ENCODE measurements around the gene PODNL1. TPM values are rescaled to one million over a fixed set of nuclear protein-coding genes. Genes with fewer than 3 reads are reported as not detected.

Gene PODNL1
- total RNA-seq, 1 donor from 2014 or later, result 8.9 TPM

DNA sequence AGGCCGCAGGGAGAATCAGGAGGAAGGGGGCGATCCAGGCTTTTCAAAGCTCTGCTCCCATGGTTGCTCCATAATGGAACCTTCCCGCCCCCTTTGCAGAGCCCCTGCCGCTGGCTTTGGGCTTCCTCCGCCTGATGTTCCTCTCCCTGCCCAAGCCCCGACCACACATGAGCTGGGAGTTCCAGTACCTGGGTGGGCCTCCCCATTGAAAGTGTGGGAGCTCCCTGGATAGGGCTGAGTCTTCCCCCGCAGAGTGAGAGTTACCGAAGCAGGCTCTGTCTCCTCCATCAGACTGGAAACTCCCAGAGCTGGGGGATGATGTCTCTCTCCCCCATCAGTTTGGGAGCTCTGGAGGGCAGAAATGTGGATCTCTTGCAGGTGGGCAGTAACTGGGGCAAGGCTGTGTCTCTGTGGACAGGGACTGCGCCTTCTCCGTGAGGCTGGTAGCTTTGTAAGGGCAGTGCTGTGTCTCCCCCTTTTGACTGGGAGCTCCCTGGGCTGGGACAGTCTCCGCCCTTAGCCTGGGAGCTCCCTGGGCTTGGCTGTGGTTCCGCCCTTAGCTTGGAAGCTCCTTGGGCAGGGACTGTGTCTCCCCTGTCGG lies 14.8 kb upstream of the PODNL1 start:
- no peaks in the 10 kb centered on the region for H3K36me3 Mint-ChIP-seq (ENCODE audit: unreplicated experiment)
- TF ChIP-seq, protein P1, sequence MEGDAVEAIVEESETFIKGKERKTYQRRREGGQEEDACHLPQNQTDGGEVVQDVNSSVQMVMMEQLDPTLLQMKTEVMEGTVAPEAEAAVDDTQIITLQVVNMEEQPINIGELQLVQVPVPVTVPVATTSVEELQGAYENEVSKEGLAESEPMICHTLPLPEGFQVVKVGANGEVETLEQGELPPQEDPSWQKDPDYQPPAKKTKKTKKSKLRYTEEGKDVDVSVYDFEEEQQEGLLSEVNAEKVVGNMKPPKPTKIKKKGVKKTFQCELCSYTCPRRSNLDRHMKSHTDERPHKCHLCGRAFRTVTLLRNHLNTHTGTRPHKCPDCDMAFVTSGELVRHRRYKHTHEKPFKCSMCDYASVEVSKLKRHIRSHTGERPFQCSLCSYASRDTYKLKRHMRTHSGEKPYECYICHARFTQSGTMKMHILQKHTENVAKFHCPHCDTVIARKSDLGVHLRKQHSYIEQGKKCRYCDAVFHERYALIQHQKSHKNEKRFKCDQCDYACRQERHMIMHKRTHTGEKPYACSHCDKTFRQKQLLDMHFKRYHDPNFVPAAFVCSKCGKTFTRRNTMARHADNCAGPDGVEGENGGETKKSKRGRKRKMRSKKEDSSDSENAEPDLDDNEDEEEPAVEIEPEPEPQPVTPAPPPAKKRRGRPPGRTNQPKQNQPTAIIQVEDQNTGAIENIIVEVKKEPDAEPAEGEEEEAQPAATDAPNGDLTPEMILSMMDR (IDR thresholded peaks at IDR 0.05; ENCODE audit: partially characterized antibody, unreplicated experiment), result no peak
- H3K27ac Mint-ChIP-seq (ENCODE audit: unreplicated experiment), result peak overlapping the region; percentile 68
- no peak for DNase-seq
- peak overlapping the region; percentile 90 for H3K4me3 Mint-ChIP-seq (ENCODE audit: unreplicated experiment)
- H3K9me3 Mint-ChIP-seq (ENCODE audit: unreplicated experiment), result peaks cover 3% of the 10 kb centered on the region
- peaks cover 4% of the 10 kb centered on the region for H3K4me1 Mint-ChIP-seq (ENCODE audit: low read depth, unreplicated experiment)
- H3K27me3 Mint-ChIP-seq (ENCODE audit: unreplicated experiment), result peaks cover 6% of the 10 kb centered on the region

DNA sequence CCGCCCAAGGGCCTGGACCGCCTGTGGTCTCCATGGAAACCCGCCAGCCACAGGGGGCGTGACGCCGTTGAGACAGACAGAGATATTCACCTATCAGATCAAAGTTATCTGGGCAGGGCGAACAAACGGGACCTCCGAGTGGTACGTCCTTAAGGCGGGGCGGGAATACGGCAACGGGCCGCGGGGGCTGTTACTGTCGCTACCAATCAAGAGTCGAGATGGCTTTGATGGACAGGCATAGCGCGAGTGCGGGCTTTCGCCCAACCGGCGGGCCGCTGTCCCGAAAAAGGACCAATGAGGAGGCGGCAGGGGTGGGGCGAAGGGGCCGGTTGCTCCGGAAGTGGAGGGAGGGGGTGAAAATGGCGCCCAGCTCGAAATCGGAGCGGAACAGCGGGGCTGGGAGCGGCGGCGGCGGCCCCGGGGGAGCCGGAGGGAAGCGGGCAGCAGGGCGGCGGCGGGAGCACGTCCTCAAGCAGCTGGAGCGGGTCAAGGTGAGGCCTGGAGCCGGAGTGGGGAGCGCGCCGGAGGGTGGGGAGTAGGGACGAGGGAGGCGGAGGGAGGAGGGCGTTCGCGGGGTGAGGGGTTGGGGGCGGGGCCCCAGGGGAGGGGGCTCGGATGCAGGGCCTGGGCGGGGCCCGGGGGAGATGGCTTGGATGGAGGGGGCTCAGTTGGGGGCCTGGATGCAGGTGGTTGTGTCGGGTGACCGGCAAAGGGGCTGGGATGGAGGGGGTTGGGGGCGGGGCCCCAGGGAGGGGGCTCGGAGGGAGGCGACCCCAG lies 14.1 kb upstream of the PODNL1 start, which contains the start of gene DCAF15:
Gene DCAF15, plus strand, starts transcription at position 356 of the 777 bp plus-strand sequence. Its CDS starts 4 bp downstream, at position 360.
- Mint-ChIP-seq H3K36me3 (ENCODE audit: unreplicated experiment) (no peaks in the 10 kb centered on the region), H3K27me3 (ENCODE audit: unreplicated experiment) (peaks cover 6% of the 10 kb centered on the region), H3K27ac (ENCODE audit: unreplicated experiment) (peak within 1 kb of the TSS; percentile 68), H3K9me3 (ENCODE audit: unreplicated experiment) (peaks cover 3% of the 10 kb centered on the region), H3K4me1 (ENCODE audit: low read depth, unreplicated experiment) (peaks cover 4% of the 10 kb centered on the region), H3K4me3 (ENCODE audit: unreplicated experiment) (peak within 1 kb of the TSS; percentile 90)
- TF ChIP-seq, protein P1 (IDR thresholded peaks at IDR 0.05; ENCODE audit: partially characterized antibody, unreplicated experiment), result no peak
- peak; percentile 99 for DNase-seq

DNA sequence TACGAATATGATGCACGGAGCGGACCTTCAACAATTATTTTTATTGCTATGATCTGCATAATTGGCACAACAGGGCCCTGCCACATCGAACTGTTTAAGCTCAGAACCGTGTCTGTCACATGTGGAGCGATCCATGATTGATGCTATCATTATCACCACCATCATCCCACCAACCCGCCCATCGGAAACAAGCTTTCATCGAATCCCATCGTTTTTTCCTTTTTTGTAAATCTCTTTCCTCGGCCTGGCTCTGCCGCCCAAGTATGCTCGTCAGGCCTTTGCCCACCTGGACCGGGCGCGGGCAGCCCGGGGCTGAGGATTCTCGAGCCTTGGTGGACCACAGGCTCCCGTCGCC lies 13.6 kb upstream of the PODNL1 start:
- Mint-ChIP-seq H3K27ac (ENCODE audit: unreplicated experiment) (peak overlapping the region; percentile 53), H3K4me1 (ENCODE audit: low read depth, unreplicated experiment) (peaks cover 3% of the 10 kb centered on the region)

DNA sequence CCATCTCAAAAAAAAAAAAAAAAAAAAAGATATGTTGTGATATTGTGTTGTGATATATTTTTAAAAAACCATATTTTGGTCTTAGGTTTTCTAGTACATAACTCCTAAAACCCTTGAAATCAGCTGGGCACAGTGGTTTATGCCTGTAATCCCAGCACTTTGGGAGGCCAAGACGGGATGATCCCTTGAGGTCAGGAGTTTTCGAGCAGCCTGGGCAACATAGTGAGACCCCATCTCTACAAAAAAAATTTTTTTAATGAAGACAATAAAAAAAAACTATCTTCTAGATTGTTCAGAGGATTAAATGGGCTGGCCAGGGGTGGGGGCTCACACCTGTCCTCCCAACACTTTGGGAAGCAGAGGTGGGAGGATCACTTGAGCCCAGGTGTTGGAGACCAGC lies 12.8 kb upstream of the PODNL1 start:
- peaks cover 3% of the 10 kb centered on the region for H3K9me3 Mint-ChIP-seq (ENCODE audit: unreplicated experiment)
- TF ChIP-seq, protein P1 (IDR thresholded peaks at IDR 0.05; ENCODE audit: partially characterized antibody, unreplicated experiment), result no peak
- H3K27me3 Mint-ChIP-seq (ENCODE audit: unreplicated experiment), result peaks cover 4% of the 10 kb centered on the region
- no peak overlapping the region for H3K4me3 Mint-ChIP-seq (ENCODE audit: unreplicated experiment)
- H3K36me3 Mint-ChIP-seq (ENCODE audit: unreplicated experiment), result no peaks in the 10 kb centered on the region
- H3K27ac Mint-ChIP-seq (ENCODE audit: unreplicated experiment), result no peak overlapping the region
- H3K4me1 Mint-ChIP-seq (ENCODE audit: low read depth, unreplicated experiment), result peaks cover 3% of the 10 kb centered on the region
- DNase-seq, result no peak

More for the DNA sequence above, 13.6 kb upstream of the PODNL1 start:
- TF ChIP-seq, protein P1 (IDR thresholded peaks at IDR 0.05; ENCODE audit: partially characterized antibody, unreplicated experiment), result no peak
- Mint-ChIP-seq H3K9me3 (ENCODE audit: unreplicated experiment) (peaks cover 3% of the 10 kb centered on the region), H3K36me3 (ENCODE audit: unreplicated experiment) (no peaks in the 10 kb centered on the region), H3K27me3 (ENCODE audit: unreplicated experiment) (peaks cover 4% of the 10 kb centered on the region), H3K4me3 (ENCODE audit: unreplicated experiment) (peak overlapping the region; percentile 85)
- DNase-seq, result no peak

DNA sequence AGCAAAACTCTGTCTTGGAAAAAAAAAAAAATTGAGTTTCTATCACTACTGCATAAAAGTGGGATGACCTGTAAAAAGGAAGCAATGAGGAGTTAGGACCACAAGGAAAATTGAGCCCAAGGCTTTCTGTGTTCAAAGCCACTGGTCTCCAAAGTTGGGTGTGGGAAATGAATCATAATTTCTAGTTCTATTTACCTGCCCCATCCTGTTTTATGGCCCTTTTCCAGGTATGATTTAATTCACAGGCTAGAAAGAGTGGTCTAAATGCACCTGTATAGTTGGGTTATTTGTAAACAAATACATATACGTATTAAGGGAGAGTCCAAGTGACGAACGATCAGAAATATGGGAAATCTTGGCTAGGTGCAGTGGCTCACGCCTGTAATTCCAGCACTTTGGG lies 8.2 kb upstream of the PODNL1 start:
- no peaks in the 10 kb centered on the region for H3K36me3 Mint-ChIP-seq (ENCODE audit: unreplicated experiment)
- H3K9me3 Mint-ChIP-seq (ENCODE audit: unreplicated experiment), result no peaks in the 10 kb centered on the region
- H3K27me3 Mint-ChIP-seq (ENCODE audit: unreplicated experiment), result peaks cover under 1% of the 10 kb centered on the region
- DNase-seq, result no peak
- no peak overlapping the region for H3K27ac Mint-ChIP-seq (ENCODE audit: unreplicated experiment)
- H3K4me3 Mint-ChIP-seq (ENCODE audit: unreplicated experiment), result no peak overlapping the region
- no peaks in the 10 kb centered on the region for H3K4me1 Mint-ChIP-seq (ENCODE audit: low read depth, unreplicated experiment)
- TF ChIP-seq, protein P1 (IDR thresholded peaks at IDR 0.05; ENCODE audit: partially characterized antibody, unreplicated experiment), result no peak

Data from glutamatergic neuron (in vitro differentiated cells).